Omental fat pad (tissue), 4 donors: Measurements from ENCODE around the gene ASPHD1. TPM values are rescaled to one million over a fixed set of nuclear protein-coding genes. Genes with fewer than 3 reads are reported as not detected.
"Not testable (repeated sequence)": the region's sequence is repeated elsewhere in the genome, so short reads cannot be mapped to it uniquely, and the experiment has no call there.

Experiments used
- ATAC-seq: fragments of 150-250 bp; one replicate; pipeline ENCODE4 v1.9.1; 2016; ENCODE audit warnings: mild to moderate bottlenecking, moderate library complexity; ENCODE audit not compliant: low FRiP score
- DNase-seq: peaks from one replicate; pipeline ENCODE4 v3.0.0-alpha.2; 2019; ENCODE audit warnings: low spot score
- total RNA-seq, 4 donors: library from RNA; depleted of rRNA; stranded (reverse); fragments of >200 nt; gene quantifications; one replicate each; pipeline ENCODE4 v1.1.0, GENCODE V29; 2016
- TF ChIP-seq, protein P1 (sequence below), 3 donors: fragments of 450-650 bp; IDR thresholded peaks; one replicate each; pipeline ENCODE4 v1.5.1; 2016 to 2017; ENCODE audit warnings: antibody characterized with exemption in 3 of 3, mild to moderate bottlenecking in 3 of 3, moderate library complexity in 2 of 3

The ASPHD1 gene
- total RNA-seq, 4 donors from 2014 or later: 4.0 to 14.0 (median 10.6) TPM; not detected in 1

DNA sequence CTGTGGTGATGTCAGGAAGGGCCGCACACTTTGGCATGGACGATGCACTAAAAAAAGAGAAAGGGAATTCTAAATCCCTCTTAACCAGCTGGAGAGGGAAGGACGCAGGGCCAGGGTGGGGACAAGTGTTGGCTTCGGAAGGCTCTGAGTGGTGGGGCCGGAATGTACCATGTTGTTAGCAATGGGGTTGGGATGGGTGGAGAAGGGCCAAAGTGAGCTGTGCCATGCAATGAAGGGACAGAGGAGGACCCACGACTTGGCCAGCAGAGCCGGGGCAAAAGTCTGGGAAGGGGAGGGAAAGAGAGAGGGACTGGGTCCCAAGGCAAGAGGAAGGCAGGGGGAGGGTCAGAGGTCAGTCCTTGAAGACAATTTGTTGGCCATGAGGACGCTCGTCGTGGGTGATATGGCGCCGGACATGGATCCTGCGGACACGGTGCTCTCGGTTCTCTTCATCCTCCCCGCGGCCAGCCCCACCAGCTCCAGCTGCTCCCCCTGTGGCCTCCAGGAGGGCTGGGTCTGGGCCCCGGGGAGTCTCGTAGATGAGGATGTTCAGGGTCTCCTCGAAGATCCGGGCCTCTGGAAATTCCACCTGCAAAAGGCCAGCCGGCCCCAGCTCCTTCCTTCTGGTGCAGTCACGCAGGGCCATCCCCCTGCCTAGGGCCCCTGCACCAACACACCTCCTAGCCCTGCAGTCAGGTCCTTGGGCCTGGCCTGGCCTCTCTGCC lies 6.4 kb downstream of the ASPHD1 start:
- DNase-seq (no peak), ATAC-seq (no peak)
- TF ChIP-seq, protein P1, sequence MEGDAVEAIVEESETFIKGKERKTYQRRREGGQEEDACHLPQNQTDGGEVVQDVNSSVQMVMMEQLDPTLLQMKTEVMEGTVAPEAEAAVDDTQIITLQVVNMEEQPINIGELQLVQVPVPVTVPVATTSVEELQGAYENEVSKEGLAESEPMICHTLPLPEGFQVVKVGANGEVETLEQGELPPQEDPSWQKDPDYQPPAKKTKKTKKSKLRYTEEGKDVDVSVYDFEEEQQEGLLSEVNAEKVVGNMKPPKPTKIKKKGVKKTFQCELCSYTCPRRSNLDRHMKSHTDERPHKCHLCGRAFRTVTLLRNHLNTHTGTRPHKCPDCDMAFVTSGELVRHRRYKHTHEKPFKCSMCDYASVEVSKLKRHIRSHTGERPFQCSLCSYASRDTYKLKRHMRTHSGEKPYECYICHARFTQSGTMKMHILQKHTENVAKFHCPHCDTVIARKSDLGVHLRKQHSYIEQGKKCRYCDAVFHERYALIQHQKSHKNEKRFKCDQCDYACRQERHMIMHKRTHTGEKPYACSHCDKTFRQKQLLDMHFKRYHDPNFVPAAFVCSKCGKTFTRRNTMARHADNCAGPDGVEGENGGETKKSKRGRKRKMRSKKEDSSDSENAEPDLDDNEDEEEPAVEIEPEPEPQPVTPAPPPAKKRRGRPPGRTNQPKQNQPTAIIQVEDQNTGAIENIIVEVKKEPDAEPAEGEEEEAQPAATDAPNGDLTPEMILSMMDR (IDR thresholded peaks at IDR 0.05): no peak

DNA sequence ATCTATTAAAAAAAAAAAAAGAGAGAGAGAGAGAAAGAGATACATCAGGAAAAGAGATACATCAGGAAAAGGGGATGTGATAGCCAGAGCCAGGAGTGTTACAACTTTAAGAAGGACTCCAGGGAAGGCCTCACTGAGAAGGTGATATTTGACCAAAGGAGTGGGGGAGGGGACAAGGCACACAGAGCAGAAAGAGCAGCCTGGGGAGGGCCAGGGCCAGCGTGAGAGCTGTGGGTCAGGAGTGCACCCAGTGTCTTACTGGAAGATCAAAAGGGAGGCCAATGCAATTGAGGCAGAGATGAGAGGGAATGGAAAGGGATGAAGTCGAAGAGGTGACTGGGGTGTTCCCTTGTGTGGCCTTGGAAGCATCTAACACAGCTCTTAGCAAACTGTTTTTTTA lies 7.7 kb downstream of the ASPHD1 start:
- ATAC-seq: no peak
- TF ChIP-seq, protein P1 (IDR thresholded peaks at IDR 0.05): no peak
- DNase-seq: no peak

DNA sequence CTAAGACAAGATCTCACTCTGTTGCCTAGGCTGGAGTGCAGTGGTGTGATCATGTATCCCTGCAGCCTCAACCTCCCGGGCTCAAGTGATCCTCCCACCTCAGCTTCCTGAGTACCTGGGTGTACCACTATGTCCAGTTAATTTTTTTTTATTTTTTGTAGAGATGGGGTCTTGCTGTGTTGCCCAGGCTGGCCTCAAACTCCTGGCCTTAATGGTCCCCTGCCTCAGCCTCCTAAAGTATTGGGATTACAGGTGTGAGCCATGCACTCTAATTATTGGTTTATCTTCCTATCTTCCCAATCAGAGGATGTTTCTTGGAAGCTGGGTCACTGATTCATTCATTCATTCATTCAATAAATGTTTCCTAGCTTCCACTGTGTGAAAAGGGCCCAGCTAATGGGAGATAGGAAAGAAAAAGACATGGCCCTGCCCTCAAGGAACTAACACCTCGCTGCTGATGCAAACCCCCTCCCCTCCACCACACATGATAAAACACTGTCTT lies 8.5 kb downstream of the ASPHD1 start:
- DNase-seq: no peak
- ATAC-seq: no peak

DNA sequence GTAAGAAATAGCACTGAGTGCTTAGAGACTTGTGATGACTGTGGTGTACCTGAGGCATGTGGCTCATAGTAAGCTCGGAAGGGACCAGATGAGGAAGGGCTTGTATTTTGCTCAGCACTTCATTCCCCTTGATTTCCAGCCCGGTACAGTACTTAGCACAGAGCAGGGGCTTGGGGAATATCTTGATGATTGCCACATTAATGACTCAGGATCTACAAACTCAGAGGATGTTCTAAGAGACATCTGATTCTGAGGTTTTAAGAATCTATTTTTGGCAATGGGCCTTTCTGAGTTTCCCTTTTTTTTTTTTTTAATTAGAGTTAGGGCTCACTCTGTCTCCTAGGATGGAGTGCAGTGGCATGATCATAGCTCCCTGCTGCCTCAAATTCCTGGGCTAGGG lies 9.1 kb downstream of the ASPHD1 start:
- ATAC-seq (no peak), DNase-seq (no peak)
- TF ChIP-seq, protein P1 (IDR thresholded peaks at IDR 0.05): no peak

More for the DNA sequence above, 8.5 kb downstream of the ASPHD1 start:
- TF ChIP-seq, protein P1 (IDR thresholded peaks at IDR 0.05): no peak

DNA sequence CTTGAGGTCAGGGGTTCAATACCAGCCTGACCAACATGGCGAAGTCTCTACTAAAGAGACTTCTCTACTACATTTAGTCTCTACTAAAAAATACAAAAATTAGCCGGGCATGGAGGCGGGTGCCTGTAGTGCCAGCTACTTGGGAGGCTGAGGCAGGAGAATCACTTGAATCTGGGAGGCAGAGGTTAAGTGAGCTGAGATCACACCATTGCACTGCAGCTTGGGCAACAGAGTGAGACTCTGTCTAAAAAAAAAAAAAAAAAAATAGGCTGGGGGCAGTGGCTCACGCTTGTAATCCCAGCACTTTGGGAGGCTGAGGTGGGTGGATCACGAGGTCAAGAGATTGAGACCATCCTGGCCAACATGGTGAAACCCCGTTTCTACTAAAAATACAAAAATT lies 9.6 kb downstream of the ASPHD1 start:
- not testable (repeated sequence) for DNase-seq, ATAC-seq

DNA sequence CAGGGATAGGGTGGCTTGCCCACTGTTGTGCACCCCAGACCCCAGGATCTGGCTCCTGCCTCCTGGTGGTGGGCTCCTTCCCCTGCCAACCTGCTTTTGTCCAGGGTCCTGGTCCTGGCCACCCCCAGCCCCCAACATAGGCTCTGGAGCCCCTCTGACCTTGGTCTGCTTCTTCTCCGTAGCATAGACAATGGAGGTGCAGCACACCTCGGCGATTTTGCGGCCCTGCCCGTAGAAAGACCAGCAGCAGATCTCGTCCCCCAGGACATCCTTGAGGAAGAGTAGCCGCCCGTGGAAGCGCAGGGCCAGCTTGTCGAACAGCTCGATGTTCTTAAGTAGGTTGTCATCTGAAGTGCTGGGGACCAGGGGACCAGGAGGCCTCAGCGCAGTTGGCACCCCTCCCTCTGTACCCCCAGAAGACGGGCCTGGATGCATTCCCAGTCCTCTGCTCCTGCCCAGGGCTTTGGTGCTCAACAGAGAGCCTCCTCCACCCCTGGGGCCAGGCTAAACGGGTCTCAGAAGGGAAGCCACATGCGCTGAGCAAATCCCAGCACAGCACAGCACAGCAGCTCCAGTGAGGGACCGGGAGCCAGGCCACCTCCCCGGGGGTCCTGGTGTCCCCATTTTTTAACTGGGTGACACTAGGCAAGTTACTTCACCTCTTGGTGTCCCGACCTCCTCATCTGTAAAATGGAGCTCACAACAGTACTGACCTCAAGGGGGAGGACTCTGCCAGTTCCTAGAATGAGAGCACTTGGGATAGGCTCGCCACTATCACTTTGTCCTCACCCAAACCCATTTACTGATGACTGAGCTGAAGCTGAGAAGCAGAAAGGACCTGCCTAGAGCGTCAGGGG lies 10.8 kb downstream of the ASPHD1 start:
- ATAC-seq (peak; percentile 8), DNase-seq (no peak)
- TF ChIP-seq, protein P1 (IDR thresholded peaks at IDR 0.05): no peak

DNA sequence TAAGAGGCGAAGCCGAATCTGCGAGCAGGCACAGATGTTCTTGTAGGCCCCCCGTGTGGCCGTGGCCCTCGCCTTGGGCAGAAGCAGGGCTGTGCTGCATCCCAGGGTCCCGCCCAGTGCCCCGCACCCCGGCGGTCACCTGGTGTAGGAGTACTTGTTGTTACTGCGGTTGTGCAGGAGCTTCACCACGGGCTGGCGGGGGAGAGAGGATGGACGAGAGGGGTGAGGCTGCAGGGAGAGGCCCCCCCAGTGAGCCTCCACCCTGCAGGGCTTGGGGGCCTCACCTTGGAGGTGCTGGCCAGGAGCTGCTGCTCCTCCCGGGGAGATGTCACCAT lies 11.4 kb downstream of the ASPHD1 start:
- DNase-seq (no peak), ATAC-seq (no peak)
- TF ChIP-seq, protein P1 (IDR thresholded peaks at IDR 0.05): no peak
